Limb (tissue), 2 donors: ENCODE measurements around the gene MUC16.
A peak's percentile ranks its signal among the peaks of the same experiment; 100 is the strongest.
"Not testable (repeated sequence)": the region's sequence is repeated elsewhere in the genome, so short reads cannot be mapped to it uniquely, and the experiment has no call there.

Experiments used
- DNase-seq, 2 donors: peaks; one replicate each; pipeline ENCODE4 v3.0.0-alpha.2; 2016; ENCODE audit errors: extremely low spot score in 2 of 2

Gene MUC16

DNA sequence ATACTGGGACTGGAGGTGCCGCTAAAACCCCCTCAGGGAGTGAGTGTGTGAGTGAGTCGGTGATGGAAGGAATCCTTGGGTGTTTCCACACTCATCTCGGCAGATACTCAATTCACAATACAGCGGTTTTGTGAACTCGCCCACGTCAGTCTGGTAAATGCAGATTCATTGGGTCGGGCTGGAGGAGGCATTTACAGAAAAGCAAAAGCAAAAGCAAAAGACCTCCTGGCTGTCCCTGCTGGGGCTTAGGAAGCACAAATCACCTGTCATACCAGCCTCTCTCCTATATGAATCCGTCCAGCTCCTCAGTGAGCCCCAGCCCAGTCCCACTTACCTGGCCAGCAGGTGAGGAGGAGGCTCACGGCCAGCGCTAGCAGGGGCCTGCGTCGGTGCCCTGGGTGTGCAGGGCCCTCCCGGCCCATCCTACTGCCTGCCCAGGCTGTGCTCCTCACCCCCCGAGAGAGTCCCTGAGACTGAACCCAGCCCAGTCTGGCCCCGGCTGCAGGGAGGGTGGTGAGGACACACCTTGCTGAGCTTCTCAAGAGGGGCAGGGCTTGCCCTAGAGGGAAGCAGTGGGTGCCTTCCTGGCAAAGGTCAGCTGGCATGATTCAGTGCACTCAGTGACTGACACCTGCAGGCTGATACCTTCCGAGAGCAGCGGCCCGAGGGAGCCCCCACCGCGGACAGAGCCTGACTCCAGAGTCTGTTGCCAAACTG is at the start of gene MUC16:
TSS of gene MUC16 (minus strand) at position 475 of the 717 bp plus-strand sequence.
- no peak for DNase-seq

DNA sequence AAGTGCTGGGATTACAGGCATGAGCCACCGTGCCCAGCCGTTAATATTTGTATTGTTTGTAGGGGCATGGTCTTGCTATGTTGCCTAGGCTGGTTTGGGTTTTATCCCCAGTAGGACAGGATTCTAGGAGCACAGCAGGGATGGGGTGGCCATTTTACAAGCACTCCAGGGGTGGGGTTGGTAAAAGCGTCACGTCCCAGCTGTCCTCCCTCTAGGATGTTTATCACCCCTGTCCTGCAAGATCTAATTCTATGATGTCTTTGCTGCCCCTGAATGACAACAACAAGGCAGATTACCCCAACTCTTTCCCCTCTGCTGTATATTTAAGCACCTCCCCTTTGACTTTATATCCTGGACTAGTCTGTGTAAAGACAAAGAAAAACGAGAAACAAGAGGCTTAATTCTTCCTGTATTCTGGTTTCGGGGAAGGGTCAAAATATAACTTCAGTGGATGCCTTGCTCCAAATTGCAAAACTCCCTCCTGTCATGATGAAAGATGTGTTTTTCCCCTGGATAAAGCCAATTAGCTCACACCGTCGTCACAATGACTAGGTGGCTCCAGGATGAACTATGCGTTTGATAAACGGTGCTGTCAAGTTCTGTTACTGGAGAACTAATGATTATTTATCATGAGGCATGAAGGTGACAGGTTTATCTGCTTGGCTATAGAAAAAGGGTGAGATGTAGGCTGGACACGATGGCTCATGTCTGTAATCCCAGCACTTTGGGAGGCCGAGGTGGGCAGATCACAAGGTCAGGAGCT is 48.9 kb upstream of the MUC16 start:
- no peak for DNase-seq

GRCh38 chr19:9057505-9058258 is 47.5 kb upstream of the MUC16 start:
- no peak for DNase-seq

- DNase-seq = not testable (repeated sequence)
These were observed 45.9 kb upstream of the MUC16 start for GRCh38 chr19:9056131-9056530.

DNA sequence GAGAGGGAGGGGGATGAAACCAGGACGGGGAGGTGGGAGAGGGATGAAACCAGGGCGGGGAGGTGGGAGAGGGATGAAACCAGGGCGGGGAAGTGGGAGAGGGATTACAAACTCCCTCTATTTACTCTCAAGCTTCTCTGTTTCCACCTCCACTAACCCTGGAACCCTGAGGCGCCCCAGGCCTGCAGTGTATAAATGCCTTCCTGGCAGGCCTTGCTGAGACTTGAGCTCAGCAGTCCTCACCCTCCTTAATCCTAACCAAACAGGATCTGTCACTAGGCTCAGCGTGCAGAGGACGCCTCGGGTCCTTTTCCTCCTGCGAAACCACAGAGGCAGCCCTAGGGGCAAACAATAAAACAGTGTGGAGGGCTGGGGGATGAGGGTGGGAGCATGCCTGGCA is 44.6 kb upstream of the MUC16 start:
- peak in 1 of 2 donors; percentile 45 for DNase-seq

GRCh38 chr19:9054207-9054606 is 44.0 kb upstream of the MUC16 start:
- no peak for DNase-seq

GRCh38 chr19:9053674-9054073 is 43.5 kb upstream of the MUC16 start:
- not testable (repeated sequence) for DNase-seq

- no peak for DNase-seq
These were observed 42.7 kb upstream of the MUC16 start for GRCh38 chr19:9052894-9053293.

- no peak for DNase-seq
These were observed 36.5 kb upstream of the MUC16 start for GRCh38 chr19:9046694-9047093.

DNA sequence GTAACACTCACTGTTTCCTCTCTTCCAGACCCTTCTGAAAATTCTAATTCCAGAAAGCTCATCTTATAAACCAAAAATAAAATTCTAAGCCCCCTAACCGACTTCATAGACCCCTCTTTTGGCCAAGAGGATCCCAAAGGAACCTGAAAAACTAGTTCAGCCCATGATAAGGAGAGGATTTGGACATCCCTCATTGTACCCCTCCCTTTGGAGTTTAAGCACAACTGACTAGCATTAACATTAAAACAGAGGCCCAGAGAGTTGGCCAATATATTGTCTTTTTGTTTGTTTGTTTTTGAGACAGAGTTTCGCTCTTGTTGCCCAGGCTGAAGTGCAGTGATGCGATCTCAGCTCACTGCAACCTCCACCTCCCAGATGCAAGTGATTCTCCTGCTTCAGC is 34.2 kb upstream of the MUC16 start:
- DNase-seq = no peak

DNA sequence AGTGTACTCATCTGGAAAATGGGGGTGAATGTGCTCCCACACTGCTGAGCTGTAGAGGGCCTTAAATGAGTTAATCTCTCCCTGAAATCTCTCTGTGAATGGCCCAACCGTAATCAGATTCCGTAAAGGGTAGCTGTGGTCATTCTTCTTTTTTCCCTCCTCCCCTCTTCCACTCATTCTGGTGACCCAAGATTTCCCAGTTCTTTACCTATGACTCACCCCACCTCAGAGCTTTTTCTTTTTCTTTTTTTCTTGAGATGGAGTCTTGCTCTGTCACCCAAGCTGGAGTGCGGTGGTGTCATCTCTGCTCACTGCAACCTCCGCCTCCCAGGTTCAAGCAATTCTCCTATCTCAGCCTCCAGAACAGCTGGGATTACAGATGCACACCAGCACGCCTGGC is 33.3 kb upstream of the MUC16 start:
- DNase-seq = no peak

DNA sequence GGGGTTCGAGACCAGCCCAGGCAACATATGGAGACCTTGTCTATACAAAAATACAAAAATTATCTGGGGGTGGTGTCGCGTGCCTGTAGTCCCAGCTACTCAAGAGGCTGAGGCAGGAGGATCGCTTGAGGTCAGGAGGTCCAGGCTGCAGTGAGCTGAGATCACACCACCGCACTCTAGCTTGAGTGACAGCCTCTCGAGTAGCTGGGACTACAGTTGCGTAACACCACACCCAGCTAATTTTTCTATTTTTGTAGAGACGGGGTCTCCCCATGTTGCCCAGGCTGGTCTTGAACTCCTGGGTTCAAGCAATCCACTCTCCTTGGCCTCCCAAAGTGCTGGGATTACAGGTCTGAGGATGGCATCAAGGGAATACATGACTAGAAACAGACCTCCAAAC is 30.8 kb upstream of the MUC16 start:
- DNase-seq = no peak

- DNase-seq = no peak
These were observed 29.9 kb upstream of the MUC16 start for GRCh38 chr19:9040131-9040530.

DNA sequence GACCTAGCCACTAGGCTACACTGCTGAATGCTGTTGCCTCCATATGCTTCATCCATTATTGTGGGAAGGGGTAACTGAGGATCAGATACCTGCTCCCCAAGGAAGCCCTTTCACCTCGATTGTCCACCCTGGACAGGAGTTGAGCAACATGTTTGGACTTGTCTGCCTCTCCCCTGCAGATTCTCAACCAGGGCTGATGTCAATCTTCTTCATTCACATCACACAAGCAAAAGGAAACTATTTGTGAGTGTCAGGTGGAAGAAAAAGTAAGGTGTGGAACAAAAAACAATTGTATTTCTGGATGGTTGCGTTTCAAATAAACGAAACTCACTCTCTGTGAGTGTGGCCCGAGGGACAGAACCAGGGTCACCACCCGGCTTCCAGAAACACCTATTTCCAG is 29.5 kb upstream of the MUC16 start:
- no peak for DNase-seq

DNA sequence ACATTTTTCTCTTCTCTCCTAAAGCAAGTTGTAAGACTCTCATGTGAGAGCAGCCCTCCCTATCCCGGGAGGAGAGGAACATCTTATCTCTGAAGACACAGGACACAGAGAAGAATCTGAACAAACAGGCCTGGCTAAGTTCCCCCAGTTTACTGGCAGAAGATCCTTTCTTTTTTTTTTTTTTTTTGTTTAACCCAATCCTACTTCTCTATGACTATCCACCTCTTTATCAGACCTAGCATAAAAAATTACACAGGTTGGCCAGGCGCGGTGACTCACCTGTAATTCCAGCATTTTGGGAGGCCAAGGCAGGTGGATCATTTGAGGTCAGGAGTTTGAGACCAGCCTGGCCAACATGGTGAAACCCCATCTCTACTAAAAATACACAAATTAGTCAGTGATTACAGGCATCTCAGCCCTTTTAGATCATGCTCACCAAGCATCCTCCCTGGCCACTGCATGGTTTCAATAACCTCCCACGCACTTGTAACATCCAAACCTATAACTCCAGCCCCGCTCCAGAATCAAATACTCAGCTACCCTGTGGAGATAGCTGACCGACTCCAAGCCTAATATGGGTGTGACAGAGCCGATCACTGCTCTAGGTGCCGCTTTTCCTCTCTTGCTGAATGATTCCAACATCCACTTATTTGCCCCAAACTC is 27.3 kb upstream of the MUC16 start:
- no peak for DNase-seq

DNA sequence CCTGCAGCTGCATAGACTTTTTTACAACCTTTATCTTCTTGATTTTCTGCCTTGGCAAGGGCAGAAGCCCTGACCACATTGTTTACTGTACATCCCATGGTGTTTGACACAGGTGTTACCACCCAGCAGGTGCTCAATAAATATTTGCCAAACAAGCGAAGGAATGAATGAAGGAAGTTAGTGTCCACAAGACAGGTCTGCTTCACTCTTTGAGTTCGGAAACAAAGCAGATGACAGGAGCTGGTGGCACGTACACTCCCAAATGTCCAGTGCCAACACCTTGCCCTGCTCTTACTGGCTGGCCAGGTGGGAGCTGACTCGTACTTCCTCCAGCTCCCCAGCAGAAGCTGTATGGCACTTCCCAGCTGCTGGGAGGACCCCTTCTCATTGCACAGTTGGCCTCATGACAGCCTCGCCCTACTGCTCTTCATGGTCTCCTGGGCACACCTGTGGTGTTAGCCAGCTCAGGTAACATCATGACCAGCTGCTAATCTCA is 22.0 kb upstream of the MUC16 start:
- DNase-seq = no peak

DNA sequence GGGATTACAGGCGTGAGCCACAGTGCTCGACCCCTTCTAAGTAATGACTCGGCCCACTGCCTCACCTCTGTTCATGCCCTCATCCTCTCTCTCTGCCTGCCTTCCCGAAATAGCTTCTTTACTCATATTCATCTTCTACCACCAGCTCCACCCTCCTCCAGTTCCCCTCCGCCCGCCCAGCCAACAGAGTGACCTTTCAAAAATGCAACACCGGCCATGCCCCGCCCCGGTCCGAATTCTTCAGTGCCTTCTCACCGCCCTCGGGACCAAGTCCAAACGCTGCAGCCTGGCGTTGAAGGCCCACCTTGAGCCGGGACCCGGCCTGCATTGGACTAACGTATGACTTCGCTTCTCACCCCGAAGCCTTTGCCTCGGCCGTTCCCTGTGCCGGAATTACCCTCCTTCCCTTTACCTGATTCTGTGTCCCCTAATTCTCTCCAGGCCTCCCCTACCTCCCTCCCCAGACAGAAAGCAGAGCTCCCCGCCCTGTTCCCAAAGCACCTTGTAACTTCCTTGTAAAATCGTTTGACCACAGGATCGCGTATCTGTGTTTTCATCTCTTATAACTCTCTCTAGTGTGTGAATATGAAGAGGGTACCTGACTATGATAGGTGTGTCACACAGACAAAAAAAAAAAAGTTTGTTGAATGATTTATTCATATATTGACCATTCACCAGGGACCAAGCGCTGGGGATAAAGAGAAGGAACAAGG is 8.1 kb upstream of the MUC16 start:
- DNase-seq = no peak

DNA sequence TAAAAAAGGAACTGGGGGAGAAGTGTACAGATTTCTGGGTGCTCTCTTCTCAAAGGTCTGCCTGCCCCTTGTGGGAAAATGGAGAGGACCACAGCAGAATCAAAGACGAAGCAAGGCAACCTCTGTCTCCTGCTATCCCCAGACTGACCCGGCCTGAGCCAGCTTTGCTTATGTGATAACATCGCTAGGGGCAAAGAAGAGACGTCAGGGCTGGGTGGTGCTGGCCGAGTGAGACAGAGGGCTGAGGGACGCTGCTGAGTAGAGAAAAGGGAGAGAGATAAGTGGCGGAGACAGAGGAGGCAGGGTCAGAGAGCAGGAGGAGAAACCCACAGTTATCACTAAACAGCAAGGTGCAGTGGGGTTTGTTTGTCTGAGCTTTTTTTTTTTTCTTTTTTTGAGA is 4.6 kb upstream of the MUC16 start:
- no peak for DNase-seq

GRCh38 chr19:9013988-9014387 is 3.8 kb upstream of the MUC16 start:
- DNase-seq = no peak

DNA sequence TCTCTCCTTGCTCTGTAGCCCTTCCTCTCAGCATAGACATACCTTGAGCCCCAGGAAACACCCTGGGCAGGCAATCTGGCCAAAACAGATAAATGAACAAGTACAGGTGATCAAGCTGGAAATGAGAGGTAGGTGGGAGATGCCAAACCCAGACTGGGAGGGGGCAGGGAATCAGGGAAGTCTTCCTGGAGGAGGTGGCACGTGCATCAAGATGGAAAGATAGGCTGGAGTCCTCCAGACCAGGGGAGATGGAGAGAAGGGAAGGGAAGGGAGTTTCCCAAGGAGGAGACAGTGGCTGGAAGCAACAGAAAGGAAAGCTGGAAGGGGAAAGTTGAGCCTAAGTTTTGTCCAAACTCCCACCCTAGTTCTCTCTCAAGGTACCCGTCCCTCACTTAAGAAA is 1.7 kb upstream of the MUC16 start:
- DNase-seq = no peak

DNA sequence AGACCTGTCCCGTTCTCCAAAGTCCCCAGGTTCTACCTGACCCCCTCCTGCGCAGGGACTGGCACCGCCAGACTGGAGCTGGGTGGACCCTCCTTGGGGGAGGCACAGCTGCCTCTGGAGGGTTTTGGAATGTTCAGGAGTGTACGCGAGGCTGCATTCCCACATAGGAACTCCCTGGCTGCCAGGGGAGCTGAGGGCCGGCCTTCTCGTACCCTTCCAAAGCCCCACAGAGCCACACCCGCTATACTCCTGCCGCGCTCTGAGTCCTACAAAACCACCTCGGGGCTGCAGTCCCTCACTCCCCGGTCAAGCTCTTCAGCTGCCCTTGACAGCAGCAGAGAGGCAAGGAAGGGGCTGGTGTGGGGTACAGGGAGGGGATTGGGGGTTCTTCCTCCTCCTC is 484 bp upstream of the MUC16 start:
- no peak for DNase-seq
